Measurements from ENCODE around the gene SNPH.

DNA sequence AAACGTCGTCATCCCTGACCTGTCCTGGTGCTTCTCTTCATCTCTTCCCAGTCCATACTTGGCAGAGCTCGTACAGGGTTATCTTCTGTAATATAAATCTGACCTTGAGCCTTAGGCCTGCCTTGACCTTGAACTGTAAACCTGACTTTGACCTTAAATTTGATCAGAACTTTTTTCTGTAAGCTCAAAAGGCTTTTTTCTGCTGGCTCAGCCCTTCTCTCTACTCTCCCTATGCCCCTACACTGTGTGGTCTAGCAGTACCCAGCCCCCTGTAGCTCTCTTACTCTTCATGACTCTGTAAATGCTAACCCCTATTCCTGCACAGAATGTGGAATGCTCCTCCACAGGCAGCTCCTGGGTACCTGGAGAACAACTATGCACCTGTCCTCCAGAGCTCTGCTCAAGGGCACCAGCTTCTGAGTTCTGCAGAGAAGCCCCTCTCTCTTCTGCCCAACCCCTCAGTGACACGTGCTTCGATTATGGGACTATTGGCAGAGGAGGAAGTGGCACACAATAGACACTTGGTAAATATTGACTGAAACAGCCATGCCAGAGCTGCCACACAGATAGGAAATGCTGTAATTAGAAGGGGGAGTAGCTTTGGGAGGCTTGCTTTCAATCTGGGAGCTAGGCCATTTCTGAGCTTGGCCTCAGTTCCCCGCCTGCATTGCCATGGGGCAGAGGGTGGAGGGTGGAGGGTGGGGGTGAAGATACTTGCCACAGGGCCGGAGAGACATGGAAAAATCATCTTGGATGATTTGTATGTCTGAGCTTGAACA is 15.4 kb downstream of the SNPH start:
- no peak for TF ChIP-seq POLR2A (IDR thresholded peaks at IDR 0.05; ENCODE audit: extremely low read depth, insufficient read length)
- no peak for TF ChIP-seq CTCF (IDR thresholded peaks at IDR 0.05; ENCODE audit: low read depth, low read length)
- TF ChIP-seq, protein P1, sequence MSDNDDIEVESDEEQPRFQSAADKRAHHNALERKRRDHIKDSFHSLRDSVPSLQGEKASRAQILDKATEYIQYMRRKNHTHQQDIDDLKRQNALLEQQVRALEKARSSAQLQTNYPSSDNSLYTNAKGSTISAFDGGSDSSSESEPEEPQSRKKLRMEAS (IDR thresholded peaks at IDR 0.05; ENCODE audit: low read depth, low read length): no peak
- no peak for TF ChIP-seq MYC (IDR thresholded peaks at IDR 0.05; ENCODE audit: low read depth, low read length)

Data from NB4 (cell line).